Peyer's patch (tissue), 4 donors: ENCODE measurements around the gene ISY1.

ENCODE experiments used
- CTCF ChIP-seq, 6 experiments: fragments of 450-650 bp in 4 of 6; fragments of 200-600 bp in 2 of 6; sonication (generic) in 1 of 6; IDR thresholded peaks; one replicate each; pipeline ENCODE4 v1.5.1; 2017 to 2019; ENCODE audit warnings: antibody characterized with exemption in 6 of 6, mild to moderate bottlenecking in 3 of 6, moderate library complexity in 1 of 6
- POLR2A ChIP-seq, 2 donors: fragments of 450-650 bp; IDR thresholded peaks; one replicate each; pipeline ENCODE4 v1.5.1; 2017; ENCODE audit warnings: antibody characterized with exemption in 2 of 2, mild to moderate bottlenecking in 2 of 2, moderate library complexity in 2 of 2

- TF ChIP-seq CTCF (IDR thresholded peaks at IDR 0.05) (no peak), POLR2A (IDR thresholded peaks at IDR 0.05) (no peak)
These were observed 27.0 kb upstream of the ISY1 start for GRCh38 chr3:129187857-129188256.
